Raji (cell line): Measurements from ENCODE around the gene SLC6A6.

Source experiments
- POLR2A ChIP-seq: IDR thresholded peaks from 2 replicates; pipeline ENCODE4 v1.6.1; 2011; ENCODE audit warnings: low read depth, low read length, control low read depth; ENCODE audit not compliant: insufficient read depth

Gene SLC6A6

GRCh38 chr3:14454639-14455310 lies 52.4 kb downstream of the SLC6A6 start:
- TF ChIP-seq POLR2A: no peak

- no peak for TF ChIP-seq POLR2A
These were observed 53.3 kb downstream of the SLC6A6 start for GRCh38 chr3:14455571-14456317.

GRCh38 chr3:14456794-14457193 lies 54.4 kb downstream of the SLC6A6 start:
- TF ChIP-seq POLR2A: no peak

- TF ChIP-seq POLR2A: no peak
These were observed 55.1 kb downstream of the SLC6A6 start for GRCh38 chr3:14457481-14457880.

GRCh38 chr3:14457999-14458398 lies 55.6 kb downstream of the SLC6A6 start:
- TF ChIP-seq POLR2A: no peak

DNA sequence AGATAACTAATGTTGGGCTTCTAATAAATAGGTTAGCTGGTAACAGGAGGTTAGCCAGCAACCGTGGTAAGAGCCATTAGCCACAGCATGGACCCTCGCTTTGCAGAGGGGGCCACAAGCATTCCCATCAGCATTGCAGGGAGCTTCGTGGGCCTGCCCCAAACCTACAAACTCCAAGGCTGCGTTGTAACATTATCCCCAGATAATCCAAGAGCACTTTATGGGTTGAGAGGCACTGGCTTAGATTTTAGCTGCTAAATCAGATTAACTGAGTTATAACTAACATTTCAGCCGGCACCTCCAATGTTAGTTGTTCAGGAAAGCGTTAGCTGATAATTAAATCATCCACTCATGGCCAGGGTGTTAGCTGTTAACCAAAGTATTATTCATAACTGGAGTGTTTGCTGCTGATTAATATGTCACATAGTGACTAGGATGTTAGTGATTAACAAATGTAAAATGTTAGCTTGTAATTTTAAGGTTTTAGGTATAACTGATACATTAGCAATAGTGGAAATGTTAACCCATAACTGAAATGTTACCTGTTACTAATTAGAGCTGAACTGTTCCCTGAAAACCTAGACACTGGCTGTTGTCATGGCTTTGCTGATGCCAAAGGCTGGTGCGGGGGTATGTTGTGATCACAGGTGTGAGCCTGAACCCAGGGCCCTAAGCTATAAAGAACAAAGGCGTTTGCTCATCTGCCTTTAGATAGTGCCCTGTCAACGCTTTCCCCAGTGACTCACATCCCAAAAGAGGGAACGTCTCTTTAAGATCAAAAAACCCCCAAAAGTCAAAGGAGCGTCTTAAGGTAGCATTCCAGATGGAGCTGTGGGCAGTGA lies 56.2 kb downstream of the SLC6A6 start:
- no peak for TF ChIP-seq POLR2A

DNA sequence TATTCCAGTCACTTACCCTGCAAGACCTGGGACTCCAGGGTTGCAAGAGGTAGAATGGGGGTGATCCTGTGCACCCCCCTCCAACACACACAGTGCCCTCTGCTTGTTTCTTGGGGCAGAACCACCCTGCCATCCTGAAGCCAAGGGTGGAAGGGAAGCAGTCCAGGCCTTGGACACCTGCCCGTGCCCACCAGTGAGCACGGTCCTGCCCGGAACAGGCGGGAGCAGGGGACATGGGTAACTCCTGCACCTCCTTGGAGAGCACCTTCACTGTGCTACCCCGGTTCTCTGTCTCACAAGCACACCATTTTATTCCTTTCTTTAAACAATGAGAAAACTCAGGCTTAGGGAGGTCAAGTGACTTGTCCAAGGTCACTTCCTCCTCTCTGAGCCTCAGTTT lies 57.0 kb downstream of the SLC6A6 start:
- TF ChIP-seq POLR2A: no peak

GRCh38 chr3:14459787-14460186 lies 57.4 kb downstream of the SLC6A6 start:
- no peak for TF ChIP-seq POLR2A

GRCh38 chr3:14460342-14461005 lies 58.1 kb downstream of the SLC6A6 start:
- no peak for TF ChIP-seq POLR2A

GRCh38 chr3:14461006-14461747 lies 58.8 kb downstream of the SLC6A6 start:
- TF ChIP-seq POLR2A: no peak

GRCh38 chr3:14461748-14462324 lies 59.4 kb downstream of the SLC6A6 start:
- TF ChIP-seq POLR2A: no peak

- TF ChIP-seq POLR2A: no peak
These were observed 60.3 kb downstream of the SLC6A6 start for GRCh38 chr3:14462738-14463137.

- TF ChIP-seq POLR2A: no peak
These were observed 61.1 kb downstream of the SLC6A6 start for GRCh38 chr3:14463330-14464140.
